Sigmoid colon (tissue), 7 donors: ENCODE data around the gene ADAMTS2. TPM values are rescaled to one million over a fixed set of nuclear protein-coding genes. Genes with fewer than 3 reads are reported as not detected.

Source experiments
- DNase-seq: peaks from one replicate; pipeline ENCODE4 v3.0.0-alpha.2; 2019
- H3K27ac ChIP-seq, 4 donors: fragments of 200-600 bp; sonication (generic); one replicate each; pipeline ENCODE4 v1.5.1; 2016 to 2019; ENCODE audit warnings: mild to moderate bottlenecking in 1 of 4
- H3K27me3 ChIP-seq, 3 donors: fragments of 200-600 bp; sonication (generic); one replicate each; pipeline ENCODE4 v1.5.1; 2019; ENCODE audit warnings: mild to moderate bottlenecking in 1 of 3
- H3K36me3 ChIP-seq, 4 donors: fragments of 200-600 bp; sonication (generic); one replicate each; pipeline ENCODE4 v1.5.1; 2016 to 2019
- H3K4me1 ChIP-seq, 4 donors: fragments of 200-600 bp; sonication (generic); one replicate each; pipeline ENCODE4 v1.5.1; 2017 to 2019
- H3K4me3 ChIP-seq, 4 donors: fragments of 200-600 bp; sonication (generic); one replicate each; pipeline ENCODE4 v1.5.1; 2017 to 2019; ENCODE audit warnings: mild to moderate bottlenecking in 2 of 4, moderate library complexity in 1 of 4
- H3K9me3 ChIP-seq, 4 donors: fragments of 200-600 bp in 3 of 4; sonication (generic) in 3 of 4; one replicate each; pipeline versions ENCODE4 v1.5.1 to v1.6.1; 2013 to 2019
- EP300 ChIP-seq, 4 donors: sonication (generic); formaldehyde crosslinking; IDR thresholded peaks; one replicate each; pipeline ENCODE4 v1.6.1; 2017; ENCODE audit warnings: antibody characterized with exemption in 4 of 4
- POLR2A ChIP-seq, 2 donors: fragments of 450-650 bp; IDR thresholded peaks; one replicate each; pipeline ENCODE4 v1.6.1; 2016; ENCODE audit warnings: antibody characterized with exemption in 2 of 2, mild to moderate bottlenecking in 2 of 2, moderate library complexity in 2 of 2
- POLR2AphosphoS5 ChIP-seq, 4 donors: sonication (generic); formaldehyde crosslinking; IDR thresholded peaks; one replicate each; pipeline ENCODE4 v1.6.1; 2017; ENCODE audit warnings: antibody characterized with exemption in 4 of 4
- WGBS, 2 donors: extraction: QIAGEN DNeasy Blood & Tissue Kit; methylation state at CpG; one replicate each; pipeline ENCODE4 v1.1.7; 2013; 5-methylcytosine and 5-hydroxymethylcytosine counted together
- intact Hi-C: fragments of 100-400 bp; cut with DNase I; formaldehyde crosslinking; loops from one replicate; pipeline ENCODE4 v1.15.1; 2023
- polyA plus RNA-seq, 3 donors: library from polyadenylated mRNA; stranded (reverse); fragments of 200-250 nt; gene quantifications; one replicate each; pipeline ENCODE4 v1.2.3, GENCODE V29; 2013
- total RNA-seq, 4 donors: library from RNA; depleted of rRNA; stranded (reverse); fragments of >200 nt; gene quantifications; one replicate each; pipeline ENCODE4 v1.1.0, GENCODE V29; 2016
- TF ChIP-seq, protein P1 (sequence below), 4 experiments: fragments of 450-650 bp in 3 of 4; fragments of 200-600 bp in 1 of 4; IDR thresholded peaks; one replicate each; pipeline ENCODE4 v1.5.1; 2016 to 2019; ENCODE audit warnings: antibody characterized with exemption in 4 of 4, mild to moderate bottlenecking in 3 of 4, moderate library complexity in 2 of 4
- donor health status: healthy with polysubstance abuse.
- donor health status: Bipolar disorder and iron deficiency.
- donor health status: healthy.

The ADAMTS2 gene
- total and polyA plus RNA-seq, 7 donors = 0.69 to 33.2 (median 9.2) TPM

DNA sequence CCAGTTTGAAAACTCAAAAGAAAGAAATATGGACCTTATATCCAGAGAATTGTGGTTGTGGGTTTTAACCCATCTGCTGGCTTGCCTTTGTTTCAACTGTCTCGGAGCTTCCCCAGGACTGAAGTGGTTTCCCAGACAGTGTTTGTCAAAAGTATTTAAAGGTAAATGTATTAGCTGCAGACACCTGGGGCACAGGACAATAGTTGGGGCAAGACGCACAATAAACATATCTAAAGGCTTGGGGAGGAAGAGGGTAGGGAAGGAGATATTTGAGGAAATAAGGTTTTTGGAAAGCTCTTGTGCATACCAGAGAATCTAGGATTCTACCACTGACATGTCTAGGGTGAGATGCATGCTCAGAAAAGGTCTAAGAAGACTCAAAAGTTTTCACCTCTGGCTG, 99.0 kb downstream of the ADAMTS2 start:
- Histone ChIP-seq H3K4me1 (no peaks in the 10 kb centered on the region), H3K27me3 (no peaks in the 10 kb centered on the region), H3K9me3 (peaks cover 0 to 3% (median 0%) of the 10 kb centered on the region in 4 donors), H3K4me3 (no peak overlapping the region), H3K36me3 (no peaks in the 10 kb centered on the region), H3K27ac (no peak overlapping the region)
- 88 to 95% methylated on average over 2 of the region's 2 CpGs for WGBS, 2 donors
- intact Hi-C loops = no loop called here
- no peak for TF ChIP-seq POLR2AphosphoS5 (IDR thresholded peaks at IDR 0.05)
- TF ChIP-seq, protein P1, sequence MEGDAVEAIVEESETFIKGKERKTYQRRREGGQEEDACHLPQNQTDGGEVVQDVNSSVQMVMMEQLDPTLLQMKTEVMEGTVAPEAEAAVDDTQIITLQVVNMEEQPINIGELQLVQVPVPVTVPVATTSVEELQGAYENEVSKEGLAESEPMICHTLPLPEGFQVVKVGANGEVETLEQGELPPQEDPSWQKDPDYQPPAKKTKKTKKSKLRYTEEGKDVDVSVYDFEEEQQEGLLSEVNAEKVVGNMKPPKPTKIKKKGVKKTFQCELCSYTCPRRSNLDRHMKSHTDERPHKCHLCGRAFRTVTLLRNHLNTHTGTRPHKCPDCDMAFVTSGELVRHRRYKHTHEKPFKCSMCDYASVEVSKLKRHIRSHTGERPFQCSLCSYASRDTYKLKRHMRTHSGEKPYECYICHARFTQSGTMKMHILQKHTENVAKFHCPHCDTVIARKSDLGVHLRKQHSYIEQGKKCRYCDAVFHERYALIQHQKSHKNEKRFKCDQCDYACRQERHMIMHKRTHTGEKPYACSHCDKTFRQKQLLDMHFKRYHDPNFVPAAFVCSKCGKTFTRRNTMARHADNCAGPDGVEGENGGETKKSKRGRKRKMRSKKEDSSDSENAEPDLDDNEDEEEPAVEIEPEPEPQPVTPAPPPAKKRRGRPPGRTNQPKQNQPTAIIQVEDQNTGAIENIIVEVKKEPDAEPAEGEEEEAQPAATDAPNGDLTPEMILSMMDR (IDR thresholded peaks at IDR 0.05) = no peak
- no peak for TF ChIP-seq POLR2A (IDR thresholded peaks at IDR 0.05)
- DNase-seq = no peak

DNA sequence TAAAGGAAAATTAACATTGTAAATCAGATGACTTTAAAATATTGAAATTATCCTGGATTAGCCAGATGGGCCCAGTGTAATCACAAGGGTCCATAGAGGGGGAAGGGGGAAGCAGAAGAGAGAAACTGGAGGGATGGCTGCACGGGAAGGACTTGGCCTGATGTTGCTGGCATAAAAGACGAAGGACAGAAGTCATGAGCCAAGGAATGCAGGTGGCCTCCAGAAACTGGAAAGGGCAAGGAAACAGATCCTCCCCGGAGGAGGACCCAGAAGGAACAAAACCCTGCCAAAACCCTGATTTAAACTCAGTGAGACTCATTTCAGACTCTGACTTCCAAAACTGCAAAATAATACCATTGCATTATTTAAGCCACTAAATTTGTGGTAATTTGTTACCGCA, 100.2 kb downstream of the ADAMTS2 start:
- intact Hi-C loops = no loop called here

DNA sequence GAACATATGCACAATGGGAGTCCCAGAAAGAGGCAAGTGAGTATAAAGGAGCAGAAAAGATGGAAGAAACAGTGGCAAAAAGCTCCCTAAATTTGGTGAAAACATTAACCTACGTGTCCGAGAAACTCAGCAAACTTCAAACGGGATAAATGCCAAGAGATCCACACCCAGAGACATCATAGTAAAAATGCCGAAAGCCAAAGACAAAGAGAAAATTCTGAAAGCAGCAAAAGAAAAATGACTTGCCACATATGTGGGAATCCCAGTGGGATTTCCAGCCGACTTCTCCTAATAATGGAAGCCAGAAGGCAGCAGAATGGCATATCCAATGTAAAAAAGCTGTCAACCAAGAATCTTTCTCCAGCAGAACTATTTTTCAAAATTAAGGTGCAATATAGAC, 101.2 kb downstream of the ADAMTS2 start:
- H3K4me3 ChIP-seq = no peak overlapping the region
- H3K9me3 ChIP-seq = peaks cover 0 to 3% (median 0%) of the 10 kb centered on the region in 4 donors
- no peaks in the 10 kb centered on the region for H3K27me3 ChIP-seq
- 57 to 65% methylated on average over 5 of the region's 5 CpGs for WGBS, 2 donors
- H3K36me3 ChIP-seq = no peaks in the 10 kb centered on the region
- TF ChIP-seq, protein P1 (IDR thresholded peaks at IDR 0.05) = no peak
- intact Hi-C loops = no loop called here
- no peaks in the 10 kb centered on the region for H3K4me1 ChIP-seq
- H3K27ac ChIP-seq = peak overlapping the region in 2 of 4 donors; percentile 3 to 45
- DNase-seq = no peak

More for the DNA sequence above, 100.2 kb downstream of the ADAMTS2 start:
- DNase-seq = no peak
- WGBS, 2 donors = 84 to 91% methylated on average over 4 of the region's 4 CpGs
- Histone ChIP-seq H3K36me3 (no peaks in the 10 kb centered on the region), H3K4me3 (no peak overlapping the region), H3K4me1 (no peaks in the 10 kb centered on the region), H3K9me3 (peaks cover 0 to 3% (median 0%) of the 10 kb centered on the region in 4 donors), H3K27ac (no peak overlapping the region), H3K27me3 (no peaks in the 10 kb centered on the region)
- TF ChIP-seq EP300 (IDR thresholded peaks at IDR 0.05) (no peak), POLR2A (IDR thresholded peaks at IDR 0.05) (no peak), POLR2AphosphoS5 (IDR thresholded peaks at IDR 0.05) (no peak)
- TF ChIP-seq, protein P1 (IDR thresholded peaks at IDR 0.05) = no peak

DNA sequence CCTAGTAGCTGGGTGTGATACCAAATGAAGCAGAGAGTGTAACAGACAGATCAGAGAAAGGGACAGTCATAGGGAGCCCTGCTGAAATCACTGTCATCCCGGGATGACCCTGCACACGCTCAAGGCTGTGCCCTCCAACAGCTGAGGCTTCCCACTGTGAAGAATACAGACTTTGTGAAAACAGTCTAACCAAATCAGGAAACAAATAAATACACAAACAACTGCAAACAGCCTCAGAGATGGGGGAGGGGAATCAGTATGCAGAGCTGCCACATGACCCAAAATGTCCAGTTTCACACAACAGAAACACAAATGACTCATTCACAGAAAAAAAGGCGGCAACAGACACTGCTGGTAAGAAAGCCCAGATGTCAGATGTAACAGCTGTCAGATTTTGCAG, 101.9 kb downstream of the ADAMTS2 start:
- TF ChIP-seq, protein P1 (IDR thresholded peaks at IDR 0.05) = no peak
- TF ChIP-seq EP300 (IDR thresholded peaks at IDR 0.05) (no peak), POLR2AphosphoS5 (IDR thresholded peaks at IDR 0.05) (peak in 1 of 4 donors; percentile 46), POLR2A (IDR thresholded peaks at IDR 0.05) (no peak)
- H3K4me3 ChIP-seq = no peak overlapping the region
- DNase-seq = peak; percentile 40
- H3K4me1 ChIP-seq = no peaks in the 10 kb centered on the region
- H3K9me3 ChIP-seq = peaks cover 0 to 3% (median 0%) of the 10 kb centered on the region in 4 donors
- H3K27me3 ChIP-seq = no peaks in the 10 kb centered on the region
- H3K36me3 ChIP-seq = no peaks in the 10 kb centered on the region
- H3K27ac ChIP-seq = peak overlapping the region in 3 of 4 donors; percentile 26 to 45 (median 32)
- 33 to 50% methylated on average over 3 of the region's 3 CpGs for WGBS, 2 donors
- intact Hi-C loops = no loop called here

DNA sequence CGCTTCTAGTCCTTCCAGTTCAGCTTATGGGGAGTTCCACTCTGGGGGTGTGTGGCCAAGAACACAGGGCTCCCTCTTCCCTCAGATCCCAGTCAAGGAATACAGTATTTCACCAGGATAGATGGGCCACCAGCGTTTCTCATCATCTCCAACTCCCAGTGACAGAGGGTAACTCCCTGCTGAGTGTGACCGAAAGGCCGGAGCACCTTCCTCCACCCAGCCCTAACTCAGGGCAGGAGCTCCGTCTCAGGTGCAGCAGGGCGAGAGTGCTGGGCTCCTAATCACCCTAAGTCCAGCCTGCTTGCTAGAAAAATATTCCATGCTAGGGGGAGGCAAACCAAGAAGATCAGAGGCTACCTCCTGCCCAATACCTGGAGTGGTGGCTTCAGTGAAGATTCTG, 102.6 kb downstream of the ADAMTS2 start:
- H3K27me3 ChIP-seq = no peaks in the 10 kb centered on the region
- intact Hi-C loops = no loop called here
- H3K27ac ChIP-seq = peak overlapping the region in 2 of 4 donors; percentile 26 to 32
- no peaks in the 10 kb centered on the region for H3K36me3 ChIP-seq
- TF ChIP-seq POLR2A (IDR thresholded peaks at IDR 0.05) (no peak), POLR2AphosphoS5 (IDR thresholded peaks at IDR 0.05) (no peak), EP300 (IDR thresholded peaks at IDR 0.05) (no peak)
- TF ChIP-seq, protein P1 (IDR thresholded peaks at IDR 0.05) = no peak
- WGBS, 2 donors = 71 to 82% methylated on average over 6 of the region's 6 CpGs
- H3K9me3 ChIP-seq = peaks cover 0 to 3% (median 0%) of the 10 kb centered on the region in 4 donors
- no peak overlapping the region for H3K4me3 ChIP-seq
- no peaks in the 10 kb centered on the region for H3K4me1 ChIP-seq
- peak; percentile 29 for DNase-seq
